GM18858 (cell line): ENCODE measurements around the gene UIMC1.

Experiments used
- ATAC-seq: cut with Tn5 transposase; IDR thresholded peaks from one replicate; pipeline ENCODE4 v1.9.1; 2021; ENCODE audit not compliant: unreplicated experiment

Gene UIMC1

DNA sequence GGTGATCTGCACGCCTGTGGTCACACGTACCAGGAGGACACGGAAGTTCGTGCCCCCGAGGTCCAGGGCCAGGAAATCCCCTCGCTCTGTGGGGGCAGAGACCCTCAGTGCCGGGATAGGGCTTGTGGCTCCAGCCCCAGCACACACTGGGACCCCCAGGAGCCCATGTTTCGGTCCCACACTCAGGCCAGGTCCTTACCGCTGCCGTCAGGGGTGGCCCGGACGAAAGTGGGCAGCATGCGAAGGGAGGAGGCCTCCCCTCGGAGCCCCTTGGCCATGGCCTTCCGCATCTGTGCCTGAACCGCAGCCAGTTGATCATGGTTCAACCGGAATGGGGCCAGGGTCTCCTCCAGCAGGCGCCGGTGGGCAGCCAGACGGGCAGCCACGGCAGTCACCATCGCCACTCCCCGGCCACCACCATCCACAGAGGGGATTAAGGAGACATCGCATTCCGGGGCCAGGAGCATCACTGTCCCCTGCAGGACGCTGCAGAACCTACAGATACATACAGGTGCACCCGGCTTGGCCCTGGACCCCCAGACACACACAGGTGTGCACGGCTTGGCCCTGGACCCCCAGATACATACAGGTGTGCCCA lies 119.2 kb downstream of the UIMC1 start:
- ATAC-seq: no peak

DNA sequence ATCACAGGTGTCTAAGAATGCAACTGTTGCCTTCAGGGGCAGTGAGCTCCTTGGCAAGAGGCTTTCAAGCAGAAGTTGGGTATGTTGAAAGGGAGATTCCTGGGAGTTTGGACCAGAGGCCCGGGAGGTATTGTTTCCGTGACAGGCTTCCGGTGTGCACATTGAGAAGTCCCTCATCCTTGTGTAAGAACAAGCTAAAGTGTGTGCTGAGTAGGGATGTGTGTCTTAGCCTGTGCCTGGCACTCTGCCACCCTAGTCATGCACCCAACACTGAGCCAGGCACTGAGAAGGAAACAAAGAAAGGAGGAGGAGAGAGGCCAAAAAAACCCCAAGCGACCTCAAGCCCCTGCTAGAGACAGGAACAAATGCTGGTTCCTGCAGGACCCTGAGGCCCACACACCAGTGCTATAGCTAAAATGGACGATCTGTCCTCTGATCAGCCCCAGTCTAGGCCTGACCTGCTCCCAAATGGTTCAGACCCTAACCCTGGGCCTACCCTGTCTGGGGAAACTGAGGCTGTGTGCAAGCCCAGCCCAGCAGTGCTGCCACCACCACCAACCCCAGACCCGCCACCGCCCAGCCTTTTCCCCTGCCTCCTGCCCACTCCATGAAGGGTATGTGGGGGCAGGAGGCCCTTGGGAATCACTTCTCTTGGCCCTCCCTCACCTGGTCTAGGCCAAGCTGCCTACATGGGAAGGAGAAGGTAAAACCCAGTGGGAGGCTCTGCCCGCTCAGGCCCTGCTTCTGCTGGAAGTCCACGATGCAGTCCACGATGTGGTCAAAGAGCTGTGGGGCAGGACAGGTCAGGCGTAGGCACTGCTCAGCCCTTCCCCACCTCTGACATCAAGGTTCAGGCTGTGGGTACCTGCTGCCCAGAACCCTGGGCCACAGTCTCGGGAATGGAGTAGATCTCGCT lies 120.0 kb downstream of the UIMC1 start:
- ATAC-seq: no peak

DNA sequence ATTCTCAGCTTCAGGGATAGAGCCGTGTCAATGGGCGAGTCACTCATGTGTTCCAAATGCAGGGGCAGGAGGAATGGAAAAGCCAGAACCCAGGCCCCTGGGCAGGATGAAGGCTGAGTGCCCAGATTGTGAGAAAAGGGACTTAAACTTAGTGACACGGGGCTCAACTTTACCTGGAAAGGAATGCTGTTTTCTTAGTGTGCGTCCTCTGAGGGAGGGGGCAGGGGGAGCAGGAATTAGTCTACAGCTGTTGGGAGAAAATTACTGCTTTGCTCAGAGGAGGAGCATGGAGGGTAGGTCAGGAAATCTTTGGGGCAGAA lies 122.0 kb downstream of the UIMC1 start:
- no peak for ATAC-seq

DNA sequence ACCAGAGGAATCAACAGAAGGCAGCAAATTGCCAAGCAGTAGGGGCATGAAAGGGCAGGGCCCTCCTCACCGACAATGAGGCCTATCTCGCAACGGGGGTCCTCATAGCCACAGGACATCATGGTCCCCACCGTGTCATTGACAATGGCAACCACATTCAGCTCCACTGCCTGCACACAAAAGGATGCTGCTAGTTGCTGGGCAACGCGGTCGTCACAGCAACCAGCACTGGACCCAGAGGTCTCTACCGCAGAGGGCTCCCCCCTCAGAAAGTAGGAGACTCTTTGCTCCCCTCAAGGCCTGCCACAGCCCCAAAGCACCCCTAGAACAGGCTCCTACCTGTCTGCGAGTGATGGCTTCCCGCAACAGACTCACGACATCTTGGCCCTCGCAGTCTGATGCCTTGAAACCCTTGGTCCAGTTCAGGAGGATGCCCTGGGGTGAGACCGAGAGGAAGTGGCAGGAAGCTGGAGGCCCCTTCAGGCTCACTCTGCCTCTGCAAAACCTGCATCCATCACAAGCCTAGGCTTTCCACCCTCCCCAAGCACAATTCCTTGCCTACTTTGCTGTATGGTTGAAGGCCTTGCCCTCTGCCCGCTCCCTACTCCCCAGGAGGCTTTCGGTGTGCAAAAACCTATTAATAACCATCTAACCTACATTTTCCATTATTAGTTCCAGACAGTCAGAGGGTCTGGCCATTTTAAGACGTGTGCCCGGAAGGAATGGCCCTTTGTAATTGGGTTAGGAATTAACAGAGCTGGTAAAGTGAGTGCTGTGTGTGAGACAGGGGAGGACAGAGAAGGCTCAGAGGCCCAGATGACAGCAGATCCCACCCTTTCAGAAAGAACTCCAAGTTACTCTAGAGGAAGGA lies 122.6 kb downstream of the UIMC1 start:
- no peak for ATAC-seq

DNA sequence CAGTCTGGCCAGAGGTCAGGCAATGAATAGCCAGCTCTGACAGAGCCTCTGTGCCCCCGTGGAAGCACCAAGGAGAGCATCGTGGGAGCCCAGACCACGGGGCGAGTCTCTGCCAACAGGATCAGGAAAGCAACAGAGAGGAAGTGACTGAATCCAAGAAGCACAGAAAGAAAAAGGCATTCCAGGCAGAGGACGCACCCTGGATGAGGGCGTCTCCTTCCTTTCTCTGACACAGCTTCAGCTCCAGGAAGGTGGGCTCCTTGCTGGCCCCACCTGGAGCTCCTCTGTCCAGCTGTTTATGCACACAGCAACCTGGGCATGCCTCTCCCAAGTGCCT lies 124.0 kb downstream of the UIMC1 start:
- no peak for ATAC-seq

DNA sequence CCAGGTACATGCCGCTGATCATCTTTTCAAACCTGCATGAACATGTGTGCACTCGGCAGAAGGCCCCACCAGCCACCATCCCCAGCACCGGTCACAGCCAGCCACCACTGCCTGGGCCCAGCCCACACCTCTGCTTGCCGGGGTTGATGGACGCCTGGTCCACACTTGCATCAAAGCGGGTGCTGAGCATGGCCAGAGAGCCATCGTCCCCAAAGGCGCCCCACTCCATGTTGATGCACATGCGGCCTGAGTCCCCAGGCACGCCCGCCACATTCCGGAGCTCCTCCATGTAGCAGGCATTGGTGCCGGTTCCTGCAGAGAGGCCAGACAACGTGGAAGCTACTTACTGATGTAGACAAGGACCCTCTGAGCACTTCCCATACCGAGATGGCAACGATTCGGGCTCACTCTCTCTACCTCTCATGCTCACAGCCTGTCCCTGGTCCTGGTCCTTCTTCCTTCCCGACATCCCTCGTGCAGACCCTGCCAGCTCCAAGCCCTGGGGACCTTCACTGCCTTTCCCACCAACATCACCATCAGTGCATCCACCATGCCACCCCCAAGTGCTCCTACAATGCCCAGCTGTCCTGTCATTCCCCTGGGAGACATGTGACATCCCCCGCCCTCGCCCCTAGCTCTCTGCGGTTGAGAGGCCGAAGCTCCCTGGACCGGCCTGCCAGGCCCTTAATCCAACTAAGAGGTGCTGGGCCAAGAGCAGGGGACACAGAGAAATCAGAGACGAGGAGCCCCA lies 124.6 kb downstream of the UIMC1 start:
- no peak for ATAC-seq

DNA sequence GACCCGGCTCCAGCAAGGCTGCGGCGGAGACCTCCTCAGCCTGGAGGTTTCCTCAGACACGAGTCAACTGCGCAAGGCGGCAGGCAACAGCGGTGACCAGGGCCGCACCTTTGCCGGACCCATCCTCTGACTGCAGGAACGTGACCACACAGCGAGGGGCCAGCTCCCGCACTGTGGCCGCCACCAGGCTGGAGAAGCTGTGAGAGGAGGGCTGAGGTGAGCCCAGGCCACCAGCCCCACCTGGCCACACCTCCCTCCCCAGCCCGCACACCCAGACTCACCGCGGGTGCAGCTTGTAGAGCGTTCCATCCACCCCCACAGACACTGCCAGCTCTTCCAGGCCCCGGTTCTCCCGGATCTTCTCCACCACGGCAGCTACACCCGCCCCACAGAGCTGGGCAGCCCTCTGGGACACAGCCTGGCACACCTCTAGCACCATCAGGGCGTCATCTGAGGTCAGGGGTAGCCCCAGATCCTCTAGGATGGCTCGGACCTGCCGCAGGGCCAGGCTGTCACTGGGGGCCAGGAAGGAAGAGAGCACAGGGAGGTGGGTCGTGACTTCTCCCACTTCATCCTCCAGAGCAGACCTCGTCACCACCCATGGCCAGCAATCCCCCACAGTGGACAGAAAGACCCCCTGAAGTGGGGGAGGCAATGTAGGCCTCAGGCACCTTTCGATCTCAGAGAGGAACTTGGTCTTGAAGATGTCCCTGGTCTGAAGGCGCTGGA lies 125.4 kb downstream of the UIMC1 start:
- ATAC-seq: no peak

DNA sequence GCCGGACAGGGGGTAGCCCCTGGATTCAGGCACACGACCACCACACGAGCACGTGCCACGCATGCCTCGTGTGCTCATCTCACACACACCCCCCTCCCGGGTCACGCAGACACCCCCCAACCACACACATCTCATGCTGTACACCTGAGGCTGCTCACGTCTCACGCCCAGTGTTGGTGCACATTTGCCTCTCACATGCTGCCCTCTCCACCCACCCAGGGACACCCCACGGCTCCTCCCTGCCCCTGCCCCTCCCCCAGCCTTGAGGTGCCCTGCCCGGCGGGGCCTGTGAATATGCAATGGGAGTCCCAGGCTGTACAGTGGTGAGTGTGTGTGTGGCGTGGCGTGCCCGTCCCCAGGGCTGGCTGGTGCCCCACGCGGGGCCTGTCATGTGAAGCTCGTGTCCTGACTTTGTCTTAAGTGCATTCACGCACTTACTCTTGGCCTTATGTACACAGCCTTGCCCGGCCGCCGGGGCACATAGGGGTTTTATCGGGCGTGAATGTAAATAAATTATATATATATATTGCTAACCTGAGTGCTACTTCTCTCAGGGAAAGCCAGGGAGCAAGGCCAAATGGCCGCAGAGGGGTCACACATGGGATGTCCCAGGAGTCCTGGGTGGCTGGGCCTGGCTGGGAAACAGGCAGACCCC lies 126.1 kb downstream of the UIMC1 start:
- no peak for ATAC-seq

DNA sequence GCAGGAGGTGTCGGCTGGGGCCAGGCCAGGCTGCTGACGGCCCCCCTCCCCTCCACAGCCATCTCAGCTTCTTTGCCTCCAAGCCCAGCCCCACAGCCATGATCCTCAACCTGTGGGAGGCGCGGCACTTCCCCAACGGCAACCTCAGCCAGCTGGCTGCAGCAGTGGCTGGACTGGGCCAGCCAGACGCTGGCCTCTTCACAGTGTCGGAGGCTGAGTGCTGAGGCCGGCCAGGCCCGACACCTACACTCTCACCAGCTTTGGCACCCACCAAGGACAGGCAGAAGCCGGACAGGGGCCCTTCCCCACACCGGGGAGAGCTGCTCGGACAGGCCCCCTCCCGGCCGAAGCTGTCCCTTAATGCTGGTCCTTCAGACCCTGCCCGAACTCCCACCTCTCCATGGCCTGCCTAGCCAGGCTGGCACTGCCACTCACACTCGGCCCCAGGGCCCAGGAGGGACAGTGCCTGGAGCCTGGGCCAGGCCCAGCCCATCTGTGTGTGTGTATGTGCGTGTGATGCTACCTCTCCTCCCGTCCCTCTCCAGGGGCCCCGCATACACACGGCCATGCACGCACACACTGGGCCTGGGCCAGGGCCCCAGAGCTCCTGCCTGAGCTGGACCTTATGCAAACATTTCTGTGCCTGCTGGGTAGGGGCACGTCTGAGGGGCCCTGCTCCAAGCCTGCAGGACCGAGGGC lies 126.8 kb downstream of the UIMC1 start:
- no peak for ATAC-seq

DNA sequence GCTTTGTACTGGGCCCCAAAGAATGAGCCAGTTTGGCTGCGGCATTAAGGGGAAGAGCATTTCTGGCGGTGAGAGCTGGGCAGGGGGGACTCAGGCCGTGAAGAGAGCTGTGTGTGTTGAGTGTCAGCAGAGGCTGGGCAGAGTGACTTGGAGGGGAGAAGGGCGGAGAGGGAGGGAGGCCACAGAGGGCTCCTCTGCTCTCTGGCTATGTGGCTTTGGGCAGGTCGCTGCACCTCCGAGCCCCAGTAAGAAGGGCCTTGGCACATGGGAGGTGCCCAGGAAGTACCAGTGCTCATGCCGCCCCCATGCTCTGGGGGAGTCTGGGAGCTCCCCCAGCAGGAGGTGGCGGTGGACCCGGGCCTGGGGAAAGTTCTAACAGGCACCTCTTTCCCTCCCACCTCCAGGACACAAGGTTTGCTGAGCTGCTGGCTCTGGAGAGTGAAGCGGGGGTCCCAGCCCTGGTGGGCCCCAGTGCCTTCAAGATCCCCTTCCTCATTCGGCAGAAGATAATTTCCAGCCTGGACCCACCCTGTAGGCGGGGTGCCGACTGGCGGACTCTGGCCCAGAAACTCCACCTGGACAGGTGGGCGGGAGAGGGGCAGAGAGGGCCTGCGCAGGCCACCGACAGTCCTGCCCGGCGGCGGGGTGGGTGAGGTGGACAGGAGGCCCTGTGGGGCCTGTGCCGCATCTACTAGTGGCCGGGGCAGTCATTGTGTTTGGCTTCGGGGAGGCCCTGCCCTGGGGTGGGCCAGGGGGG lies 127.5 kb downstream of the UIMC1 start:
- ATAC-seq: no peak

DNA sequence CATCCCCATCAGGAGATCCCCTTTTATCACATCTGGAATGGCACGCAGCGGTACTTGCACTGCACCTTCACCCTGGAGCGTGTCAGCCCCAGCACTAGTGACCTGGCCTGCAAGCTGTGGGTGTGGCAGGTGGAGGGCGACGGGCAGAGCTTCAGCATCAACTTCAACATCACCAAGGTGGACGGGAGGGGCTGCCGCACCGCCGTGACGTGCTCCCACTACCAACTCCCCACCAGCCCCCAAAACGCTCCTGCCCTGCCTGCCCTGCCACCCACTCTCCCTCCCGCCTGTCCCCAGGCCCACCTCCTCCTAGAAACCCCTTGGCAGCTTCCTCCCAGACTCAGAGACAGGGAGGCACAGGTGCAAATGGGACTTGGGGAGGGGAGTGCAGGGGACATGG lies 128.1 kb downstream of the UIMC1 start:
- no peak for ATAC-seq

DNA sequence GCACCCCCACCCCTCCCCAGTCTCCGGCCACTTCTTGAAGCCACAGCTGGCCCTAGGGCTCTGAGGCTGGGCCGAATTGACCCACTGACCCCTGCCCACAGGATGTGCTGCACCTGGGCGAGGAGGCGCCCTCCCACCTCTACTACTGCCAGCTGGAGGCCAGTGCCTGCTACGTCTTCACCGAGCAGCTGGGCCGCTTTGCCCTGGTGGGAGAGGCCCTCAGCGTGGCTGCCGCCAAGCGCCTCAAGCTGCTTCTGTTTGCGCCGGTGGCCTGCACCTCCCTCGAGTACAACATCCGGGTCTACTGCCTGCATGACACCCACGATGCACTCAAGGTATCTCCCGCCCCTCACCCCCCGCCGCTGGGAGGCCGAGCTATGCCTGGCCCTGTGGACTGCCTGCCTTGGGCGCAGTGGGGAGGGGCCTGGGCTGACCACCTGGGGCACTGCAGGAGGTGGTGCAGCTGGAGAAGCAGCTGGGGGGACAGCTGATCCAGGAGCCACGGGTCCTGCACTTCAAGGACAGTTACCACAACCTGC lies 128.7 kb downstream of the UIMC1 start:
- ATAC-seq: no peak

DNA sequence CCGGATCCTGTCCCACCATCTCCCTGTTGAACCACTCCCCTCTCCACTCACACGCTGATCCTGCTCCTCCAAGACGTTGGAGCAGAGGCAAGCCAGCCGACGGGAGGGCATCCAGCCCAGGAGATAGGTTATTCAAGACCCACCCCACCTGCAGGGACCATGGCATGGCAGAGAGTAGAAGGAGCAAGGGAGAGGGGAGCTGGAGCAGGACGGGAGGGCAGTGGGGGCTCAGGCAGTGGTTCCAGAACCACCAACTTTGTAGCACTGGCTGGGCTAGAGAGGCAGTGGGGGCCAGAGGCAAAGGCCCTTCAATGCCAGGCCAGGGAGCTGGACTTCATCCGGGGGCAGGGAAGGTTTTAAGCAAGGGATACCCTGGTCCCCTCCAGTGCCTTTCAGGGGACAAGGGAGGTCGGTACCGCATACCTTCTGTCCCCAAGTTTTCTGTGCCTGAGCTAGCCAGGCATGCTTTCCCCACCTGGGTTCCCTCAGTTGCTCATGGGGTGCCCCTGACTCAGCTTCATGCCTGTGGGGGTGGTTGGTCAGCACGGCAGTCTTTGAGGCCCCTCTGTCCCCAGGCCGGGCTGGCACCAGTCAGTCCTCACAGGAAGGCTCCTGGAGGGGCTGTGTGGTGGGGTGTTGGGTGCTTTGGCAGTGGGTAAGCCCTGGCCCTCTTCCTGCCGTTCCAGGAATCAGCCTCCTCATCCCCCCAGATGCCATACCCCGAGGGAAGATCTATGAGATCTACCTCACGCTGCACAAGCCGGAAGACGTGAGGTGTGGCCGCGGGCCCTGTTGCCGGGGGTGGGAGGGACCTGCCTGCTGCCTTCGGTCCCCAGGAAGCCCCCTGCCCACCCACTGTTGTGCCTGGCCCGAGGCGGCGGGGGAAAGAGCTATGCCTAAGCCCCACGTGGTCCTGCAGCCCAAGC lies 129.8 kb downstream of the UIMC1 start:
- ATAC-seq: no peak

DNA sequence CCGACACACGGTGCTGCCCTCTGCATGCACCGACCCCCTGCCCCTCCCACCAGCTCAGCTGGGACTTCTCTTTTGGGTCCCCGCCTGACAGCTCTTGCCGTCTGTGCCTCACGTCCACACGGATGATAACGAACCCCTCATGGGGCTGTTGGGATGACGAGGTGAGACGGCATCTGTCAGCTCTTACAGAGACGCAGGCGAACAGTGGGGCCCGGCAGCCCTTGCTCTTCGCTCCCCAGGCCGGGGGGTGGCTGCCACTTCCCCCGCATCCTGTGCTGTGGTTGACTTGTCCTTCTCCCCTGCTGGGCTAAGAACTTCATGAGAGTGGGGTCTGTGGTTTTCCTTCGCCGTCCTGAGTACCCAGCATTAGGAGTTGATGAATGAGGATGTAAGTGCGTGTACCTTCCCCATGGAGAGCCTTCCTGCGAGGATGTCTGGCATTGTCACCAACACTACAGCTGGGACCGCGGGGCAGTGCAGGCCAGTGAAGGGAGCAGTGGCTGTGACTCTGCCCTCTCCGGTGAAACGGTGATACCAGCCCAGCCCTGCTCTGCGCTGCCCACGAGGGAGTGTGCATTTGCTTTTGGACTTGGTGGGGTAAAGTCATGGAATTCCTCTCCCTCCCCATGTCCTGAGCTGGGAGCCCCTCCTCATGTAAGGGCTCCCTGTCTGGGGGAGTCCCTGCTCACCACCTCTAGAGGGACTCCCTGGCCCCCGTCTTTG lies 130.6 kb downstream of the UIMC1 start:
- no peak for ATAC-seq

DNA sequence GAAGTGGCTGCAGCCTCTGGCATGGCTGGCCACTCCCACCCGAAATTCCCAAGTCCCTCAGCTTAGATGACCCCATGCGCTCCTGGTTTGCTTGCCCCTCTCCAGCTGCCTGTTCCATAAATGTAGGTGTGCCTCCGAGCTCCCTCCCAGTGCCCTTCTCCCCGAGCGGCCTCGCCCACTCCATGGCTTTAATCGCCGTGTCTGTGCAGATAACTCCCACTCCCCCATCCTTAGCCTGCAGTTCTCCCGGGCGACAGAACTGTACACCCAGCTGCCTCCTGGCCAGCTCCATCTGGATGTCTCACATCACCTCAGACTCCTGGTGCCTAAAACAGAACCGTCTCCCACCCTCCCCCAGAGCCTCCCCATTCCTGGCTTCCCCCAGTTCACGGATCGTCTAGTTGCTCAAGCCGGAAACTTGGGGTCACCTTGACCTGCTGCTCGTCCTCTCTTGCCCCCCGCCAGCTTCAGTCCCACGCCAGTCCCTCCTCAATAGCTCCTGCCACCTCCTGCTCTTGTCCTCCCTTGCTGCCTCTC lies 131.5 kb downstream of the UIMC1 start:
- ATAC-seq: no peak

DNA sequence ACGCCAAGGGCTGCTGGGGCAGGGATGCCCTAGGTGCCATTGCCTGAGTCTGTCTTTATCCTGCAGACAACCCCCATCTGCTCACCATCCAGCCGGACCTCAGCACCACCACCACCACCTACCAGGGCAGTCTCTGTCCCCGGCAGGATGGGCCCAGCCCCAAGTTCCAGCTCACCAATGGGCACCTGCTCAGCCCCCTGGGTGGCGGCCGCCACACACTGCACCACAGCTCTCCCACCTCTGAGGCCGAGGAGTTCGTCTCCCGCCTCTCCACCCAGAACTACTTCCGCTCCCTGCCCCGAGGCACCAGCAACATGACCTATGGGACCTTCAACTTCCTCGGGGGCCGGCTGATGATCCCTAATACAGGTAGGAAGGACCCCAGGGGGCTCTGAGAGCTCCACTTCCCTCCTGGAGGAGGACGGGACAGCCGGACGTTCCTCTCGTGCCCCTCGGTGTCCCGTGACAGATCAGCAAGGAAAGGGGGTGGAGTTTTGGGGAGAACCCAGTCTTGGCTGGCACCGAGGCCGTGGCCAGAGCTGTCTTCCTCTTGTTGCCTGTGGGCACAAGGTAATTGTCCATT lies 132.3 kb downstream of the UIMC1 start:
- no peak for ATAC-seq
